HG02610 (cell line): ENCODE results near the gene PM20D1.

Experiments used
- ATAC-seq: cut with Tn5 transposase; IDR thresholded peaks from one replicate; pipeline ENCODE4 v1.9.1; 2021; ENCODE audit warnings: mild to moderate bottlenecking, moderate library complexity; ENCODE audit not compliant: unreplicated experiment

The PM20D1 gene

GRCh38 chr1:205780335-205780734, 69.6 kb downstream of the PM20D1 start:
- no peak for ATAC-seq
